GM19438 (cell line): ENCODE data around the gene EXD3.

Experiments used
- ATAC-seq: cut with Tn5 transposase; IDR thresholded peaks from one replicate; pipeline ENCODE4 v1.9.1; 2021; ENCODE audit warnings: low read depth; ENCODE audit not compliant: unreplicated experiment

EXD3 gene

DNA sequence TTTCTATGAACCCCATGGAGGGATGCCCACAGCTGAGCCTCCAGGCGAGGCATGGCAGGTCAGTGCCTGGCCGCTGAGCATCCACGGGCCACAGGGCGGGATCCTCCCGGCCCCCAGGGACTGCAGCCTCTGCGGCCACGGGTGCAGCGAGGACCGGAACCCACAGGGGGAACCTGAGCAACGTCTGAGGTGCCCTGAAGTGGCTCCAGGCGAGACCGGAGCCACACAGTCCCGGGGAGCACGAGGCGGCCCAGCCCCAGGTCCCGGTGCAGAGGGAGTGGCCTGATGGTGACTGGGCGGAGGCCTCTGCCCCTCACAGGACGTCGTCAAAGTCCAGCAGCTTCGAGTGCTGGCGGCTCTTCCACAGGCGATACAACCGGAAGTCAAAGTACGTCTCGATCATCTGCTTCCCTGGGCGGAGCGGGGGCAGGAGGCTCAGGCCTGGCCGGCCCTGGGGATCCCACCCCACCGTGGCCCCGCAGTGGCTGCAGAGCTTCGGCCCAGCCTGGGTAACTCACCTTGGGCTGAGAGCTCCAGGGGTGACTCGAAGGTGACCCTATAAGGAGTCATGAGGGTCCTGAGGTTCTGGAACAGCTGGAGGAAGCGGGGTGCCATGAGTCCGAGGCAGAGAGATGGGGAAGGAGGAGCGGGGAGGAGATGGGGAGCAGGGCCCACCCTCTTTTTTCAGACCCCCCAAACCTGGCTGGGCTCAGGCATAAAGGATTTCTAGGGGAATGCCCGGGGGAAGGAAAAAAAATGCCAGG, 26.3 kb upstream of the EXD3 start:
- ATAC-seq, result no peak

GRCh38 chr9:137448602-137448962, 25.6 kb upstream of the EXD3 start:
- no peak for ATAC-seq

- no peak for ATAC-seq
Observed at GRCh38 chr9:137447722-137448601, 25.0 kb upstream of the EXD3 start.

DNA sequence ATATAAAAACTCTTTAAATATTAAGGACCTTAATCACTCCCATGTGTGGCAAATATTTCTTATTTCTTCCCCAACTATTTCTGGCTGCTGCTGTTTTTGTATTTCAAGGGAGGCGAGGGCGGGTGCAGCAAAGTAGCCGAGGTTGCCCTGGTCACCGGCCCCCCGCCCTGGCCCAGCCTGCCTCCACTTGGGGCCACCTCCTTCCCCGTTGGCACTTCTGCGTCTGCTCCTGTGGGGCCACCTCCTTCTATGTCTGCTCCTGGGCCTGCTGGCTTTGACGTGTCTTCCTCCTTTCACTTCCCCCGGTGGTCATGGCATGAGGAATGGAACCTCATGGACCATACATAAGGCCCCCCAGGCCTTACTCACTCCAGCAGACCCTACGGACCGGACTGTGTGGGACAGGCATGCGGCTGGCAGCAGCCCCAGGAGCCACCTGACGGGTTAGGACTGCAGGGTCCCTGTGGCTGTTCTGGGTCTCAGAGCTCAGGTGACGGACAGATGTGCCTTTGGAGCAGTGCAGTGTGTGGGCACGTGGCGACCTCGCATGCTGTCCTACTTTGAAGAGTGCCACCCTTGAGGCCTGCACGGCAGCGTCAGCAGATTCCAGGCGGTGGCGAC, 24.0 kb upstream of the EXD3 start:
- ATAC-seq, result no peak

DNA sequence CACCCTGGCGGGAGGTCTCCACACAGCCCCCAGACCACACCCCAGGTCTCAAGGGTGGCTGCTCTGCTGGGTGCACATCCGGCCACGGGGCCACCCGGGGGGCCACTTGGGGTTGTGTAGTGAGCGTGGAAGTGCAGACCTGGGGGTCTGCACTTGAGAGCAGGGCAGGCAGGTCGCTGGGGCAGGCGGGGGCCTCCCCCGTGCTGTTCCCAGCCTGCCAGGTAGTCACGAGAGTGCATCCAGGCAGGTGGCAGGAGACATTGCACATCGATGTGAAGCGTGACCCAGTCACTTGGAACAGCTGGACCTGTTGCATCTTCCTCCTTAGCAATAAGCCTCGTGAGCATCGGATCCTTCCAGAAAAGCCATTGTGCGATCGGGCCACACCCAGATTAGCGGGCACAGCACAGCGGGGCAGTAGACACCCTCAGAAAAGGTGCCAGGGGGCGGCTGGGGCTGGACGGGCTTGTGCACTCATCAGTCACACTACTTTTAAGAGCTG, 23.0 kb upstream of the EXD3 start:
- no peak for ATAC-seq

GRCh38 chr9:137445275-137445807, 22.4 kb upstream of the EXD3 start:
- ATAC-seq, result no peak

GRCh38 chr9:137444106-137444790, 21.3 kb upstream of the EXD3 start:
- no peak for ATAC-seq

- ATAC-seq, result no peak
Observed at GRCh38 chr9:137441935-137442321, 19.0 kb upstream of the EXD3 start.

DNA sequence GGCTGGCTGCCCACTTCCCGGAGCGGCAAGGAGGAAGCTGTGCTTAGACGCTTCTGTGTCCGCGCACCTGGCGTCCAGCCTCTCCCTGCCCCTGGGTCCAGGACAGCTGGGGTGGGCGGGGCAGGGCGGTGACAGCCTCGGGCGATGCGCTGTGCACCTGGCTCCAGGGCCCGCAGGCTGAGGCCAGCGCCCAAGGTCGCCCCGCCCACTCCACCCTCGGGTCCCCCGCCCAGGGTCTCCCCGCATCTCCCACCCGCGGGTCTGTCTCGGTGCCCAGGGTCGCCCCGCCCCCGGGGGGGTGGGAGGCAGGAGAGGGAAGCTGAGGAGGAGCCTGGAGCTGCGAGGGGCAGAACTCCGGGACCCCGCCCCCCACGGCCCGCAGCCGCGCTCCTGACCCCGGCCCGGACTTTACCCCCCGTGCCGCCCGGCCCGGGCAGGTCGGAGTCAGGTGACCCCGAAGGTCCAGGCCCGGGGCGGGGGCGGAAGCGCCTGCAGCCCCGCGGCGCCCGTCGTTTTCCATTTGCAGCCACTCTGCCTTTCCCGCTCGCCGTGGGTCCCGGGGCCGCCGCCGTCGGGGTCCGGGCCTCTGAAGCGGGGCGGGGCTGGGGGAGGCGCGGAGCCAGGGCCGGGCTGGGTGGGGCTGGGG, 18.4 kb upstream of the EXD3 start, which contains the start of gene ENTPD8:
ENTPD8 (minus strand) TSS at position 69 of the 646 bp plus-strand sequence. CDS start 3,072 bp downstream, outside the sequence.
- no peak for ATAC-seq

GRCh38 chr9:137439158-137439714, 16.3 kb upstream of the EXD3 start:
- ATAC-seq, result no peak

DNA sequence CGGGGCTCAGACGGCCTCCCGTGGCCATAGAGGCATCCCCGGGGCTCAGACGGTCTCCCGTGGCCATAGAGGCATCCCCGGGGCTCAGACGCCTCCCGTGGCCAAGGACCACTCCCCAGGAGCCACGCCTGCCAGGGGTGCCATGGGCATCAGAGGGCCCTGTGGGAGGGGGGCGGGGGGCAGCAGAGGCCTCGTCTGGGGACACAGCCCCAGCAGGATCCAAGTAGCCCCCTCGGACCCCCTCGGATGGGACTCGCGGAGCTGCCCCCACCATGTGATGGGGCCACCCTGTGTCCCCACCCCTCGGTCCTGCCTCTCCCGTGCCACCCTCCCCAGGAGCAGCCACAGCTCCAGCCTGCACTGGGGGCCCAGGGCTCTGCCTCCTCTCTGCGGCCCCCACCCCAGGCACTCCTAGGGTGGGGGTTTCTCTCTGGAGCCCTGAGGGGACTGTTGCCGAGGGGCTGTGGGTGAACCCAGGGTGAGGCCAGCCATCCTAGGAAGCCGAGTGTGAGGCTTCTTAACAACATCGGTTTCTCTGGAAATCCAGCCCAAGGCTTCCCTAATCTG, 15.7 kb upstream of the EXD3 start:
- ATAC-seq, result no peak

DNA sequence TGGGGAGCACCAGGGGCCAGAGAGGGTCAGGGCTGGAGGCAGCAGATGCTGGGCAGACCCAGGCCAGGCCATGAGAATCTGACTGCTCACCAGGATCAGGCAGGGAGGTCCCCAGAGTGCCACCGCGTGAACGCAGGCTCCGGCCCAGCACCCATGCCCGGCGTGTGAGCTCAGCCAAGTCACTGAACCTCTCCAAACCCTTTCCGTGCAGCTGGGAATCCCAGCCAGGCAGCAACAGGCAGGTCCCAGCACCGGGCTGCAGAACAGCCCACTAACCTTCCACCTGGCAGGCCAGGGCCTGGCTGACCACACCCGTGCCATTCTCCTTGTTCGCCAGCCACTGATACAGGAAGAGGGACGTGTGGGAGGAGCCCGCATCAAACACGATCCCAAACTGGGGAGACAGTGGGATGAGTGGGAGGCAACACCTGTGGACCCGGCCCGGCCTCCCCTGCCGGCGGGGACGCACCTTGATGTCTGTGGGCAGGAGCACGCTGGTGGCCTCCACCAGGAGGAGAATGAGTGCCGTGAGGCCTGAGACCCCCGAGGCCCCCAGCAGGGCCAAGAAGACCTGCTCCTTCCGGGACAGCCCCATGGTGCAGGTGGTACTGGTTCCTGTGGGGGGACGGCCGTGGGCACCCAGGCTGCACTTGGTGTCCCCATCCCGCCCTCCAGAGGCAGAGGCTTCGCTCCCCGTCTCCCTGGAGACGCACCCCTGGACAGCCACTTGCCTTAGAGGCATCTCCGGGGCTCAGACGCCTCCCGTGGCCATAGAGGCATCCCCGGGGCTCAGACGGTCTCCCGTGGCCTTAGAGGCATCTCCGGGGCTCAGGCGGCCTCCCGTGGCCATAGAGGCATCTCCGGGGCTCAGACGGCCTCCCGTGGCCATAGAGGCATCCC, 15.0 kb upstream of the EXD3 start:
- no peak for ATAC-seq

- no peak for ATAC-seq
Observed at GRCh38 chr9:137436761-137437600, 14.0 kb upstream of the EXD3 start.

DNA sequence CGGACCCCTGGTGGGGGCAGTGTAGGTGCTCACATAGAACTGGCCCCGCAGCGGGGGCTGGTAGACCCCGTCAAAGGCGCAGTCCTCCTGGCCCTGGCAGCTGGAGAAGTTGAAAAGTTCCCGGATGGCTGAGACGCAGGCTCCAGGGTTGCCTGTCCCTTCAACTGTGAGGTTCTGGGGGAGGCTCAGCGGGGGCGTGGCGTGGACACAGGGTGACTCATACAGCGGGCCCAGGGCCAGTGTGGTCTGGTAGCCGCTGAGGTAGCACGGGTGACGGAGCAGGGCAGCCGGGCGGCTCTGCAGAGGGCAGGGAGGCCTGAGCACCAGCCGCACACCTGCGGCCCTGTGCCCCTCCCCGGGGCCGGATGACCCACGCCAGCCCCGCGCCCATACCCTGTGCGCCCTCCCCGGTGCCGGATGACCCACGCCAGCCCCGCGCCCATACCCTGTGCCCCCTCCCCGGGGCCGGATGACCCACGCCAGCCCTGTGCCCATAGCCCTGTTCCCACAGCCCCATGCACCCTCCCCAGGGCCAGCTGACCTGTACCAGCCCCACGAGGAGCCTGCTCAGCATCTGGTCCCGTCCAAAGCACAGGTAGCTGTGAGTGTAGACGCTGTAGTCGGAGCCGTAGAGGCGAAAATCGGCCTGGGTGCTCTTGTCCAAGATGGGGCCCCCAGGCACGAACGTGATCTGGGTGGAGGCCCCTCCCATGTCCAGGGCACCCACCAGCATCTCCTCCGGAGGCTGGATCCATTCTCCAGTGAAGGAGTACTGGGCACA, 13.2 kb upstream of the EXD3 start:
- ATAC-seq, result no peak

- no peak for ATAC-seq
Observed at GRCh38 chr9:137435381-137435891, 12.5 kb upstream of the EXD3 start.
